T-cell (primary cell): Measurements from ENCODE around the gene TSEN34. TPM values are rescaled to one million over a fixed set of nuclear protein-coding genes. Genes with fewer than 3 reads are reported as not detected.
"Not testable (repeated sequence)": the region's sequence is repeated elsewhere in the genome, so short reads cannot be mapped to it uniquely, and the experiment has no call there.

ENCODE experiments used
- ATAC-seq, 4 experiments: fragments of 200-7000 bp in 3 of 4; fragments of 150-1000 bp in 1 of 4; cut with Tn5 transposase; replicated peaks in 1 of 4; 1 replicate in 3 of 4; 2 replicates in 1 of 4; pipeline ENCODE4 v1.10.0; 2021; ENCODE audit warnings: moderate library complexity in 3 of 4, mild to moderate bottlenecking in 2 of 4, moderate number of reproducible peaks in 1 of 4
- CTCF ChIA-PET, 2 donors: fragments of 300-600 bp; sonication (Branson Sonifier 250); formaldehyde crosslinking; loops; one replicate each; lab custom pipeline; 2022; ENCODE audit warnings: antibody characterized with exemption in 2 of 2; lab: Charles Lee
- POLR2A ChIA-PET, 2 donors: fragments of 300-600 bp; sonication (Branson Sonifier 250); formaldehyde crosslinking; loops; one replicate each; lab custom pipeline; 2022; ENCODE audit warnings: antibody characterized with exemption in 2 of 2; lab: Charles Lee
- DNase-seq, 35 experiments: peaks; one replicate each; pipeline versions ENCODE4 v3.0.0 to v3.0.0-alpha.2; 2013 to 2023
- H3K27ac ChIP-seq: one replicate; pipeline ENCODE4 v1.5.1; 2013; ENCODE audit warnings: low read length
- H3K27me3 ChIP-seq, 2 experiments: replicated peaks in 1 of 2; 1 replicate in 1 of 2; 2 replicates in 1 of 2; pipeline versions ENCODE4 v1.6.1 to v1.7.0; 2013; ENCODE audit warnings: low read length in 1 of 2, mixed read lengths in 1 of 2; ENCODE audit not compliant: control insufficient read depth in 2 of 2, insufficient read depth in 2 of 2; ENCODE audit errors: extremely low read depth in 1 of 2
- H3K36me3 ChIP-seq, 2 donors: 1 replicate in 1 of 2; 2 replicates in 1 of 2; pipeline versions ENCODE4 v1.6.1 to v1.7.0; 2013; ENCODE audit warnings: low read length in 1 of 2; ENCODE audit not compliant: control insufficient read depth in 2 of 2, insufficient read depth in 1 of 2; ENCODE audit errors: extremely low read depth in 1 of 2
- H3K4me1 ChIP-seq, 2 experiments: 1 replicate in 1 of 2; 2 replicates in 1 of 2; pipeline versions ENCODE4 v1.6.1 to v1.7.0; 2013; ENCODE audit warnings: low read length in 2 of 2, mixed read lengths in 1 of 2; ENCODE audit not compliant: insufficient read depth in 2 of 2, control insufficient read depth in 1 of 2; ENCODE audit errors: extremely low read depth in 1 of 2
- H3K4me3 ChIP-seq, 2 donors: 1 replicate in 1 of 2; 2 replicates in 1 of 2; pipeline versions ENCODE4 v1.5.1 to v1.7.0; 2013; ENCODE audit warnings: mild to moderate bottlenecking in 2 of 2, low read length in 1 of 2, moderate library complexity in 1 of 2; ENCODE audit not compliant: control insufficient read depth in 1 of 2; ENCODE audit errors: extremely low read depth in 1 of 2
- H3K9me3 ChIP-seq: 2 replicates; pipeline ENCODE4 v1.7.0; 2013
- H3K27ac Mint-ChIP-seq, 2 donors: one replicate each; pipeline ENCODE4 v1.8.0; 2020 to 2021; ENCODE audit warnings: mild to moderate bottlenecking in 2 of 2, mixed read lengths in 2 of 2
- H3K27me3 Mint-ChIP-seq, 2 donors: one replicate each; pipeline ENCODE4 v1.8.0; 2021 to 2022; ENCODE audit warnings: mixed read lengths in 2 of 2
- H3K36me3 Mint-ChIP-seq: one replicate; pipeline ENCODE4 v1.8.0; 2021; ENCODE audit warnings: mixed read lengths
- H3K4me1 Mint-ChIP-seq, 3 donors: one replicate each; pipeline ENCODE4 v1.8.0; 2020 to 2022; ENCODE audit warnings: mixed read lengths in 3 of 3, mild to moderate bottlenecking in 1 of 3
- H3K4me3 Mint-ChIP-seq, 3 donors: one replicate each; pipeline ENCODE4 v1.8.0; 2020 to 2022; ENCODE audit warnings: mild to moderate bottlenecking in 3 of 3, mixed read lengths in 3 of 3, moderate library complexity in 3 of 3
- H3K9me3 Mint-ChIP-seq, 3 donors: one replicate each; pipeline ENCODE4 v1.8.0; 2020 to 2022; ENCODE audit warnings: mixed read lengths in 3 of 3
- WGBS: methylation state at CpG from one replicate; pipeline ENCODE4 v1.1.5; 2013; ENCODE audit warnings: missing lambda C conversion rate; ENCODE audit not compliant: insufficient coverage; 5-methylcytosine and 5-hydroxymethylcytosine counted together
- total RNA-seq, 35 experiments: library from RNA in 6 of 35; stranded (reverse) in 6 of 35; fragments of 120-200 nt in 1 of 35; gene quantifications; one replicate each; pipeline versions ENCODE4 v1.2.1 to v1.2.4 and lab custom pipeline; 2013 to 2026

The TSEN34 gene
- total RNA-seq, 5 donors from 2014 or later (not counting 1 experiment from before 2014, with no cell fraction given): 9.5 to 28.5 (median 23.5) TPM

GRCh38 chr19:54193011-54193410 lies 1.9 kb downstream of the TSEN34 start:
- H3K4me1 Mint-ChIP-seq: peaks cover 30 to 39% (median 31%) of the 10 kb centered on the region in 3 donors
- H3K27ac Mint-ChIP-seq: peak overlapping the region; percentile 34 to 49
- Histone ChIP-seq H3K27ac (no peak overlapping the region), H3K36me3 (peaks cover 0 to 28% of the 10 kb centered on the region in 2 donors), H3K4me1 (peaks cover 12 to 26% of the 10 kb centered on the region in 2 experiments), H3K9me3 (no peaks in the 10 kb centered on the region), H3K27me3 (no peaks in the 10 kb centered on the region), H3K4me3 (no peak overlapping the region)
- ChIA-PET CTCF (no interaction called here), POLR2A (no interaction called here)
- H3K27me3 Mint-ChIP-seq: no peaks in the 10 kb centered on the region
- 98% methylated on average over 10 of the region's 11 CpGs for WGBS
- no peaks in the 10 kb centered on the region for H3K9me3 Mint-ChIP-seq
- H3K36me3 Mint-ChIP-seq: peaks cover 13% of the 10 kb centered on the region
- no peak for ATAC-seq
- no peak for DNase-seq
- H3K4me3 Mint-ChIP-seq: peak overlapping the region; percentile 54 to 92 (median 59)

DNA sequence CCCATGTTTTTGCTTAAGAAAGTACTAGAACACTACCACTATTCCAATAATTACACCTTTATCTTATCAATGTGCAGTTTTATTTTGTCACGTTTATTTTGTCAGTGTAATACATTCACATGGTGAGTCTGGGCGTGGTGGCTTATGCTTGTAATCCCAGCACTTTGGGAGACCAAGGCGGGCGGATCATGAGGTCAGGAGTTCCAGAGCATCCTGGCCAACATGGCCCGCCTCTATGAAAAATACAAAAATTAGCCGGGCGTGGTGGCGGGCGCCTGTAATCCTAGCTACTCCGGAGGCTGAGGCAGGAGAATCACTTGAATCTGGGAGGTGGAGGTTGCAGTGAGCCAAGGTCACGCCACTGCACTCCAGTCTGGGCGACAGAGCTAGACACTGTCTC lies 3.4 kb downstream of the TSEN34 start:
- DNase-seq, CTCF ChIA-PET, H3K27me3 Mint-ChIP-seq, H3K9me3 ChIP-seq, H3K9me3 Mint-ChIP-seq, H3K27ac Mint-ChIP-seq, H3K27me3 ChIP-seq, ATAC-seq, H3K4me3 ChIP-seq, H3K27ac ChIP-seq, H3K4me3 Mint-ChIP-seq: not testable (repeated sequence)
- Mint-ChIP-seq H3K4me1 (peaks cover 23 to 33% (median 26%) of the 10 kb centered on the region in 3 donors), H3K36me3 (peaks cover 13% of the 10 kb centered on the region)
- H3K36me3 ChIP-seq: peaks cover 0 to 28% of the 10 kb centered on the region in 2 donors
- POLR2A ChIA-PET: interaction anchor here in 1 of 2 donors (0.6 kb wide), 1 partner anchor 89 kb away, joined by 11 read pairs; no protein-coding TSS in a partner anchor
- peaks cover 5 to 16% of the 10 kb centered on the region in 2 experiments for H3K4me1 ChIP-seq
- 100% methylated on average over 5 of the region's 12 CpGs for WGBS

DNA sequence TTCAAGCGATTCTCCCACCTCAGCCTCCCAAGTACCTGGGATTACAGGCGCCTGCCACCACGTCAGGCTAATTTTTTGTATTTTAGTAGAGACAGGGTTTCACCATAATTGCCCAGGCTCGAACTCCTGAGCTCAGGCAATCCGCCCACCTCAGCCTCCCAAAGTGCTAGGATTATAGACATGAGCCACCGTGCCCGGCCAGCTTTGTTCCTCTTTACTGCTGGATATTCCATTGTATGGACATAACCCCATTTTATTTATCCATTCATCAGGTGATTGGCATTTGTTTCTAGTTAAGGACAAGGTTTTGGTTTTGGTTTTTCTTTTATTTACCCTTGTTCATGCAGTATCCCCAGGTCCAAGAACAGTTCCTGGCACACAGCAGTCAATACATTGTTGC lies 5.4 kb downstream of the TSEN34 start:
- H3K36me3 Mint-ChIP-seq: peaks cover 19% of the 10 kb centered on the region
- POLR2A ChIA-PET: no interaction called here
- Histone ChIP-seq H3K27ac (no peak overlapping the region), H3K36me3 (peaks cover 0 to 28% of the 10 kb centered on the region in 2 donors), H3K27me3 (no peaks in the 10 kb centered on the region), H3K4me3 (no peak overlapping the region), H3K9me3 (no peaks in the 10 kb centered on the region), H3K4me1 (peaks cover 12 to 23% of the 10 kb centered on the region in 2 experiments)
- no peaks in the 10 kb centered on the region for H3K27me3 Mint-ChIP-seq
- H3K4me3 Mint-ChIP-seq: no peak overlapping the region
- no peak for DNase-seq
- WGBS: 80% methylated on average over 1 of the region's 7 CpGs
- ATAC-seq: no peak
- no peaks in the 10 kb centered on the region for H3K9me3 Mint-ChIP-seq
- CTCF ChIA-PET: no interaction called here
- no peak overlapping the region for H3K27ac Mint-ChIP-seq
- peaks cover 30 to 39% (median 37%) of the 10 kb centered on the region in 3 donors for H3K4me1 Mint-ChIP-seq

DNA sequence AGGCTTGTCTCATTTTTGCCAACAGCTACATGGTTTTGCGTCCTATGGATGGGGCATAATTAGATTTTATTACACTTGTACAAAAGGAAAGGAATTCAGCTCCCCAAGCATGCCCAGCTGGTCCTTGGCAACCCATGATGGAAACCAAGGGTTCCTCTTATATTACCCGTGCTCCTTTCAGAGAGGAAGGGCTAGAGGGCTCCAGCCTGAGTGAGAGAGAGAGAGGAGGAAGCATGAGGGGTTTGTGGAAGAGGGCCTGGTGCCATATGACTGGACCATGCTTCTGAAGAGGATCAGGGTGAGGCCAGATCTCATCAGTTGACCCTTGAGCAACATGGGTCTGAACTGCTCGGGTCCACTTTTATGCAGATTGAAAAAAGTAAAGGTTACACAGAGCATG lies 6.0 kb downstream of the TSEN34 start:
- Mint-ChIP-seq H3K9me3 (no peaks in the 10 kb centered on the region), H3K27me3 (no peaks in the 10 kb centered on the region), H3K4me3 (no peak overlapping the region), H3K27ac (no peak overlapping the region), H3K36me3 (peaks cover 24% of the 10 kb centered on the region), H3K4me1 (peaks cover 30 to 39% (median 37%) of the 10 kb centered on the region in 3 donors)
- H3K9me3 ChIP-seq: no peaks in the 10 kb centered on the region
- CTCF ChIA-PET: no interaction called here
- WGBS: 93% methylated on average over 1 of the region's 3 CpGs
- H3K4me1 ChIP-seq: peaks cover 12 to 23% of the 10 kb centered on the region in 2 experiments
- H3K27ac ChIP-seq: no peak overlapping the region
- POLR2A ChIA-PET: no interaction called here
- H3K36me3 ChIP-seq: peaks cover 0 to 32% of the 10 kb centered on the region in 2 donors
- H3K4me3 ChIP-seq: no peak overlapping the region
- H3K27me3 ChIP-seq: no peaks in the 10 kb centered on the region
- no peak for ATAC-seq
- no peak for DNase-seq

- Histone ChIP-seq H3K9me3 (no peaks in the 10 kb centered on the region), H3K27me3 (no peaks in the 10 kb centered on the region), H3K4me3 (no peak overlapping the region), H3K27ac (no peak overlapping the region), H3K36me3 (peaks cover 4 to 38% of the 10 kb centered on the region in 2 donors), H3K4me1 (peaks cover 24 to 40% of the 10 kb centered on the region in 2 experiments)
- 94% methylated on average over 10 of the region's 16 CpGs for WGBS
- H3K36me3 Mint-ChIP-seq: peaks cover 36% of the 10 kb centered on the region
- peak overlapping the region; percentile 60 to 96 (median 70) for H3K4me3 Mint-ChIP-seq
- CTCF ChIA-PET: no interaction called here
- ATAC-seq: no peak
- no peak for DNase-seq
- no peaks in the 10 kb centered on the region for H3K27me3 Mint-ChIP-seq
- H3K27ac Mint-ChIP-seq: peak overlapping the region in 1 of 2 donors; percentile 17
- POLR2A ChIA-PET: interaction anchor here in 1 of 2 donors (0.7 to 1.5 kb wide), 3 partner anchors 10 to 62 kb away, joined by 3 to 9 read pairs (median 5); partner anchors contain the start of gene CNOT3
- no peaks in the 10 kb centered on the region for H3K9me3 Mint-ChIP-seq
- peaks cover 39 to 46% (median 43%) of the 10 kb centered on the region in 3 donors for H3K4me1 Mint-ChIP-seq
These were observed 8.3 kb downstream of the TSEN34 start for GRCh38 chr19:54199401-54199800.

DNA sequence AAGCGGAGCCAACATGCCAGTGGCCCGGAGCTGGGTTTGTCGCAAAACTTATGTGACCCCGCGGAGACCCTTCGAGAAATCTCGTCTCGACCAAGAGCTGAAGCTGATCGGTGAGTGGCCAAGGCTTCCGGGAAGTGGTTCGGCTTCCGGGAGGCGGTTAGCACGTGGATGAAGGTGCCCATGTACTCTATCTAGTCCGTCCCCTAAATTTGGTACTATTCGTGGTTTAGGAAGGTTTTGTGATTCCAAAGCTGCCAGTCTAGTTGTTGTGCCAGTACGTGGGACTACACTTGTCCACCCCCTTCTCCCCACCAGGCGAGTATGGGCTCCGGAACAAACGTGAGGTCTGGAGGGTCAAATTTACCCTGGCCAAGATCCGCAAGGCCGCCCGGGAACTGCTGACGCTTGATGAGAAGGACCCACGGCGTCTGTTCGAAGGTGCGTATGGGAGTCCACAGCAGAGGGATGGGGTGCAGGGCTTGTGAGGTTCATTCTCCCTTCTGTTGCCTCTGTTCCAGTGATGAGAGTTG lies 10.1 kb downstream of the TSEN34 start:
- H3K27me3 Mint-ChIP-seq: no peaks in the 10 kb centered on the region
- ChIA-PET POLR2A (interaction anchor here in 1 of 2 donors (0.7 to 1.9 kb wide), 5 partner anchors 11 to 579 kb away, joined by 3 to 18 read pairs (median 8); partner anchors contain the start of genes CNOT3, LENG1, MBOAT7 and MYADM), CTCF (interaction anchor here (0.6 to 1.5 kb wide), 5 partner anchors 10 to 1907 kb away, joined by 3 to 9 read pairs (median 3); partner anchors contain the start of genes CNOT3 (in 1 of the 2), MBOAT7 (in 1 of the 2) and TSEN34 (in 1 of the 2))
- H3K27ac ChIP-seq: peak overlapping the region; percentile 94
- H3K36me3 Mint-ChIP-seq: peaks cover 42% of the 10 kb centered on the region
- WGBS: 5% methylated on average over 17 of the region's 28 CpGs
- H3K27me3 ChIP-seq: no peaks in the 10 kb centered on the region
- H3K9me3 ChIP-seq: no peaks in the 10 kb centered on the region
- ATAC-seq (no peak), DNase-seq (no peak)
- H3K4me3 Mint-ChIP-seq: peak overlapping the region; percentile 96 to 100 (median 99)
- peaks cover 56 to 61% (median 59%) of the 10 kb centered on the region in 3 donors for H3K4me1 Mint-ChIP-seq
- H3K27ac Mint-ChIP-seq: peak overlapping the region; percentile 98
- H3K9me3 Mint-ChIP-seq: no peaks in the 10 kb centered on the region
- H3K36me3 ChIP-seq: peaks cover 12 to 46% of the 10 kb centered on the region in 2 donors
- peaks cover 24 to 55% of the 10 kb centered on the region in 2 experiments for H3K4me1 ChIP-seq
- peak overlapping the region; percentile 88 to 95 for H3K4me3 ChIP-seq
